Heart left ventricle (tissue), 16 donors: ENCODE measurements around the gene AHCYL2. TPM values are rescaled to one million over a fixed set of nuclear protein-coding genes. Genes with fewer than 3 reads are reported as not detected.

Experiments used
- ATAC-seq, 4 donors: fragments of 200-7000 bp; cut with Tn5 transposase; one replicate each; pipeline ENCODE4 v1.9.1; 2020 to 2022; ENCODE audit warnings: moderate library complexity in 4 of 4, mild to moderate bottlenecking in 3 of 4, moderate number of reproducible peaks in 1 of 4
- DNase-seq, 5 donors: peaks; one replicate each; pipeline ENCODE4 v3.0.0-alpha.2; 2020
- H3K27ac ChIP-seq, 12 donors: fragments of 200-600 bp; sonication (generic) in 4 of 12; one replicate each; pipeline versions ENCODE4 v1.5.0 to v1.8.0; 2016 to 2022; ENCODE audit warnings: mild to moderate bottlenecking in 2 of 12
- H3K27me3 ChIP-seq, 9 donors: fragments of 200-600 bp; sonication (generic) in 2 of 9; one replicate each; pipeline versions ENCODE4 v1.5.1 to v1.8.0; 2016 to 2022; ENCODE audit warnings: mild to moderate bottlenecking in 3 of 9
- H3K36me3 ChIP-seq, 9 donors: fragments of 200-600 bp; sonication (generic) in 2 of 9; one replicate each; pipeline versions ENCODE4 v1.5.0 to v1.8.0; 2018 to 2022; ENCODE audit warnings: mild to moderate bottlenecking in 2 of 9
- H3K4me1 ChIP-seq, 12 donors: fragments of 200-600 bp; sonication (generic) in 4 of 12; one replicate each; pipeline versions ENCODE4 v1.5.0 to v1.8.0; 2016 to 2022; ENCODE audit warnings: mild to moderate bottlenecking in 3 of 12
- H3K4me3 ChIP-seq, 12 donors: fragments of 200-600 bp; sonication (generic) in 4 of 12; one replicate each; pipeline versions ENCODE4 v1.5.0 to v1.8.0; 2017 to 2022; ENCODE audit warnings: mild to moderate bottlenecking in 9 of 12, moderate library complexity in 4 of 12
- H3K9me3 ChIP-seq, 12 donors: fragments of 200-600 bp; sonication (generic) in 4 of 12; one replicate each; pipeline versions ENCODE4 v1.5.0 to v1.8.0; 2016 to 2022; ENCODE audit warnings: mild to moderate bottlenecking in 1 of 12
- CTCF ChIP-seq, 12 donors: fragments of 200-600 bp; sonication (generic) in 4 of 12; IDR thresholded peaks; one replicate each; pipeline versions ENCODE4 v1.5.0 to v1.8.0; 2018 to 2022; ENCODE audit warnings: antibody characterized with exemption in 12 of 12, mild to moderate bottlenecking in 5 of 12
- POLR2A ChIP-seq, 2 donors: fragments of 450-650 bp; IDR thresholded peaks; one replicate each; pipeline ENCODE4 v1.6.1; 2017; ENCODE audit warnings: antibody characterized with exemption in 2 of 2, mild to moderate bottlenecking in 2 of 2, moderate library complexity in 2 of 2
- WGBS, 4 donors: extraction: QIAGEN DNeasy Blood & Tissue Kit in 2 of 4; methylation state at CpG; one replicate each; pipeline versions ENCODE4 v1.1.5 to v1.1.7; 2013 to 2018; 5-methylcytosine and 5-hydroxymethylcytosine counted together
- intact Hi-C, 10 donors: fragments of 100-400 bp; cut with DNase I; formaldehyde crosslinking; loops; one replicate each; pipeline versions ENCODE4 v1.11.1 to v1.14.2; 2022
- polyA plus RNA-seq, 2 donors: library from polyadenylated mRNA; stranded (reverse); fragments of 200-250 nt; gene quantifications; one replicate each; pipeline ENCODE4 v1.2.3, GENCODE V29; 2013
- total RNA-seq, 9 donors: library from RNA; depleted of rRNA in 2 of 9; stranded (reverse); fragments of >200 nt in 2 of 9; fragmentation: NEBNext Ultra II Directional in 3 of 9; extraction: Animal tissue kit (Norgen Biotek cat#: 25700) in 3 of 9; gene quantifications; one replicate each; pipeline versions ENCODE4 v1.1.0 to v1.2.4, GENCODE V29; 2016 to 2023
- donor health status: ischemic (EF 13 %, LVEDD 7.1; RV severe dilation, severe dysfunction).
- donor health status: healthy with polysubstance abuse.
- donor health status: DM: no; HTN: yes; CAD: no.
- donor health status: DM: no; HTN: no; CAD: no.
- donor health status: ischemic (EF 25% LVEDD 6.9; RV normal size, moderate dysfunction).
- donor health status: ischemic (EF 25% LVEDD 5.7; RV mildly dilated, moderate dysfunction).
- donor health status: healthy.
- donor health status: DM: yes; HTN: yes; CAD: no.
- donor health status: ischemic (EF 35%, LVEDD 5.7; RV mildly dilated, moderate dysfunction).
- donor health status: nonischemic (EF 11% LVEDD 7.7; RV severe dilation, severe dysfunction).
- donor health status: DM: yes; HTN: yes; CAD: no.
- donor health status: PGD.
- donor health status: ischemic (EF 29% LVEDD 5.4; RV normal size, mild dysfunction).
- donor health status: nonischemic (EF 23%, LVEDD 6.1; RV moderate dilation, normal function).

Gene AHCYL2
- total and polyA plus RNA-seq, 11 donors, result 1.3 to 7.6 (median 6.2) TPM

DNA sequence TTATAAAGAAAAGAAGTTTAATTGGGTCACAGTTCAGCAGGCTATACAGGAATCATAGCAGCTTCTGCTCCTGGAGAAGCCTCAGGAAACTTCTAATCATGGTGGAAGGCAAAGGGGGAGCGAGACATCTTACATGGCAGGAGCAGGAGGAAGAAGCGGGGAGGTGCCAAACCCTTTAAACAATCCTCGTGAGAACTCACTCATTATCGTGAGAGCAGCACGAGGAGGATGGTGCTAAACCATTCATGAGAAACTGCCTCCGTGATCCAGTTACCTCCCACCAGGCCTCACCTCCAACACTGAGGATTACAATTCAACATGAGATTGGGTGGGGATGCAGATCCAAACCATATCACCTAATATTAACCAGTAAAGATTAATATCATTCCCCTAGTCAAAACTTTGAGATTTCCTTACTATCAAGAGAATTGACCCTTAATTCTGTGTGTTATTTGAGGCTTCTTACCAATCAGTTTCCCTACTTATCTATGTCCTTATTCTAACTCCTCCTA is 38.0 kb upstream of the AHCYL2 start:
- DNase-seq (no peak), ATAC-seq (no peak)
- peaks cover 0 to 29% (median 6%) of the 10 kb centered on the region in 12 donors for H3K4me1 ChIP-seq
- WGBS, 4 donors, result 85 to 98% (median 89%) methylated on average over 6 of the region's 6 CpGs
- no peaks in the 10 kb centered on the region for H3K9me3 ChIP-seq
- intact Hi-C loops, result no loop called here
- H3K27ac ChIP-seq, result no peak overlapping the region
- no peak overlapping the region for H3K4me3 ChIP-seq
- peaks cover 0 to 37% (median 0%) of the 10 kb centered on the region in 9 donors for H3K27me3 ChIP-seq
- no peaks in the 10 kb centered on the region for H3K36me3 ChIP-seq
- no peak for TF ChIP-seq CTCF (IDR thresholded peaks at IDR 0.05)
- no peak for TF ChIP-seq POLR2A (IDR thresholded peaks at IDR 0.05)

GRCh38 chr7:129187681-129188371 is 37.0 kb upstream of the AHCYL2 start:
- no peak for ATAC-seq
- 29 to 32% (median 30%) methylated on average over 14 of the region's 14 CpGs for WGBS, 4 donors
- intact Hi-C loops, result no loop called here

DNA sequence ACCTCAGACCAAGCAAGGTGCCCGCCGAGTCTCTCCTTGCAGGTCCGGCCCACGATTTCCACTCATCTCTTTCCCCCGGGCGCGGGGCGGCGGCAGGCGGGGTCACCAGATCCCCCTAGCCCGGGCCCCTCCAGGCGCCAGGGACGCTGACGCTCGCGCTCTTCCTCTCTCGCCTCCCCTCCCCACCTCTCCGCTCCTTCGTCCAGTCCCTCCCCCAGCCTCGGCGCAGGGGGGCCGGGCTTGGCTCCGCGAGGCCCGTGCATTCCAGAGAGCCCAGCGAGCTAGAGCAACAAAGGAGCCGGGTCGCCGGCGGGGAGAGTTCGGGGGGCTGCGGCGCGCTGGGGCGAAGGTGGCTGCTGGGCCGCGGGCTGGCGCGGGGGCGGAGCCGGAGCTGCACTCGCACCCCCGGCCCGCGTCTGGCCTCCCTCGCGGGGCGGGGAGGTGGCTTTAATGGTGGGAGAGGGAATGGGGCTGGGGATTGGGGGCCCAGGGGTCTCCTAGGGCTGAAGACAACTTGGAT is 36.4 kb upstream of the AHCYL2 start, which contains the start of gene SMO:
Gene SMO, plus strand, starts transcription at position 262 of the 520 bp plus-strand sequence. CDS start 519 bp downstream, outside the sequence.
- intact Hi-C loops, result no loop called here
- WGBS, 4 donors, result 1 to 2% (median 1%) methylated on average over 14 to 48 of the region's 48 CpGs
- Histone ChIP-seq H3K9me3 (no peaks in the 10 kb centered on the region), H3K4me3 (peak within 1 kb of the TSS; percentile 56 to 93 (median 81)), H3K36me3 (no peaks in the 10 kb centered on the region), H3K27ac (peak within 1 kb of the TSS in 6 of 12 donors; percentile 23 to 70 (median 47)), H3K4me1 (peaks cover 0 to 29% (median 6%) of the 10 kb centered on the region in 12 donors), H3K27me3 (peaks cover 0 to 37% (median 0%) of the 10 kb centered on the region in 9 donors)
- DNase-seq (peak; percentile 41 to 80 (median 57)), ATAC-seq (peak; percentile 66 to 87 (median 82))
- no peak for TF ChIP-seq POLR2A (IDR thresholded peaks at IDR 0.05)
- TF ChIP-seq CTCF (IDR thresholded peaks at IDR 0.05), result no peak

More at GRCh38 chr7:129187681-129188371, 37.0 kb upstream of the AHCYL2 start:
- TF ChIP-seq CTCF (IDR thresholded peaks at IDR 0.05) (no peak), POLR2A (IDR thresholded peaks at IDR 0.05) (no peak)
- Histone ChIP-seq H3K36me3 (no peaks in the 10 kb centered on the region), H3K4me3 (peak overlapping the region in 11 of 12 donors; percentile 56 to 93 (median 84)), H3K9me3 (no peaks in the 10 kb centered on the region), H3K27me3 (peaks cover 0 to 37% (median 0%) of the 10 kb centered on the region in 9 donors), H3K27ac (peak overlapping the region in 5 of 12 donors; percentile 23 to 67 (median 39)), H3K4me1 (peaks cover 0 to 29% (median 6%) of the 10 kb centered on the region in 12 donors)
- no peak for DNase-seq
